ENCODE results near the gene GPATCH2L.

GPATCH2L gene

GRCh38 chr14:76135722-76136121, 16.0 kb upstream of the GPATCH2L start:
- no peak for DNase-seq (ENCODE audit: low read depth in 1 of 2, low spot score in 1 of 2)

GRCh38 chr14:76136476-76137110, 15.1 kb upstream of the GPATCH2L start:
- DNase-seq (ENCODE audit: low read depth in 1 of 2, low spot score in 1 of 2) = no peak

GRCh38 chr14:76138119-76138757, 13.5 kb upstream of the GPATCH2L start:
- no peak for DNase-seq (ENCODE audit: low read depth in 1 of 2, low spot score in 1 of 2)

GRCh38 chr14:76138758-76139723, 12.7 kb upstream of the GPATCH2L start:
- no peak for DNase-seq (ENCODE audit: low read depth in 1 of 2, low spot score in 1 of 2)

- DNase-seq (ENCODE audit: low read depth in 1 of 2, low spot score in 1 of 2) = no peak
Measured at GRCh38 chr14:76143642-76144041, 8.1 kb upstream of the GPATCH2L start.

- no peak for DNase-seq (ENCODE audit: low read depth in 1 of 2, low spot score in 1 of 2)
Measured at GRCh38 chr14:76146976-76147375, 4.7 kb upstream of the GPATCH2L start.

GRCh38 chr14:76149196-76149595, 2.5 kb upstream of the GPATCH2L start:
- DNase-seq (ENCODE audit: low read depth in 1 of 2, low spot score in 1 of 2) = no peak

- DNase-seq (ENCODE audit: low read depth in 1 of 2, low spot score in 1 of 2) = peak; percentile 43 to 64
Measured at GRCh38 chr14:76152333-76152681, 585 bp downstream of the GPATCH2L start.

GRCh38 chr14:76153919-76154318, 2.2 kb downstream of the GPATCH2L start:
- DNase-seq (ENCODE audit: low read depth in 1 of 2, low spot score in 1 of 2) = no peak

- no peak for DNase-seq (ENCODE audit: low read depth in 1 of 2, low spot score in 1 of 2)
Measured at GRCh38 chr14:76154539-76155126, 2.9 kb downstream of the GPATCH2L start.

- DNase-seq (ENCODE audit: low read depth in 1 of 2, low spot score in 1 of 2) = no peak
Measured at GRCh38 chr14:76163668-76164363, 12.1 kb downstream of the GPATCH2L start.

GRCh38 chr14:76168531-76168930, 16.8 kb downstream of the GPATCH2L start:
- DNase-seq (ENCODE audit: low read depth in 1 of 2, low spot score in 1 of 2) = no peak

GRCh38 chr14:76169776-76170175, 18.1 kb downstream of the GPATCH2L start:
- DNase-seq (ENCODE audit: low read depth in 1 of 2, low spot score in 1 of 2) = no peak

- DNase-seq (ENCODE audit: low read depth in 1 of 2, low spot score in 1 of 2) = no peak
Measured at GRCh38 chr14:76174982-76175381, 23.3 kb downstream of the GPATCH2L start.

GRCh38 chr14:76175942-76176341, 24.2 kb downstream of the GPATCH2L start:
- DNase-seq (ENCODE audit: low read depth in 1 of 2, low spot score in 1 of 2) = no peak

- no peak for DNase-seq (ENCODE audit: low read depth in 1 of 2, low spot score in 1 of 2)
Measured at GRCh38 chr14:76181546-76181945, 29.8 kb downstream of the GPATCH2L start.

- no peak for DNase-seq (ENCODE audit: low read depth in 1 of 2, low spot score in 1 of 2)
Measured at GRCh38 chr14:76186308-76187027, 34.7 kb downstream of the GPATCH2L start.

GRCh38 chr14:76191297-76191696, 39.6 kb downstream of the GPATCH2L start:
- no peak for DNase-seq (ENCODE audit: low read depth in 1 of 2, low spot score in 1 of 2)

- no peak for DNase-seq (ENCODE audit: low read depth in 1 of 2, low spot score in 1 of 2)
Measured at GRCh38 chr14:76193696-76194095, 42.0 kb downstream of the GPATCH2L start.

GRCh38 chr14:76194327-76194726, 42.6 kb downstream of the GPATCH2L start:
- DNase-seq (ENCODE audit: low read depth in 1 of 2, low spot score in 1 of 2) = no peak

All from activated CD4-positive, alpha-beta T cell treated with anti-CD3 and anti-CD28 coated beads, Interleukin-2, amount 50 U/mL, for 24 hours (primary cell).